ENCODE data around the gene OTOP1. TPM values are rescaled to one million over a fixed set of nuclear protein-coding genes. Genes with fewer than 3 reads are reported as not detected.

OTOP1 gene
- polyA plus RNA-seq, 1 donor from 2014 or later: 0.16 TPM

- H3K36me3 ChIP-seq (ENCODE audit: insufficient read depth, low read length): no peaks in the 10 kb centered on the region
- H3K4me2 ChIP-seq (ENCODE audit: low read length): no peak overlapping the region
- no peak overlapping the region for H3K4me3 ChIP-seq (ENCODE audit: low read length)
- H3K9ac ChIP-seq (ENCODE audit: low read length): no peak overlapping the region
- H3F3A ChIP-seq (ENCODE audit: insufficient read depth, low read length, poor library complexity, severe bottlenecking): no peaks in the 10 kb centered on the region
- peaks cover 52% of the 10 kb centered on the region for H3K27me3 ChIP-seq (ENCODE audit: insufficient read depth, low read depth, low read length)
- H2AFZ ChIP-seq (ENCODE audit: low read depth, low read length): no peak overlapping the region
- no peaks in the 10 kb centered on the region for H4K20me1 ChIP-seq (ENCODE audit: insufficient read depth)
- TF ChIP-seq EP300 (conservative IDR thresholded peaks at IDR 0.05; ENCODE audit: poor library complexity, severe bottlenecking) (no peak), MXI1 (conservative IDR thresholded peaks at IDR 0.05; ENCODE audit: poor library complexity, severe bottlenecking) (no peak)
- no peaks in the 10 kb centered on the region for H3K9me2 ChIP-seq (ENCODE audit: insufficient read depth, low read length)
- no peak overlapping the region for H3K27ac ChIP-seq (ENCODE audit: low read length)
- H3K79me2 ChIP-seq (replicated peaks; ENCODE audit: insufficient read depth, low read length): no peaks in the 10 kb centered on the region
- H3K9me3 ChIP-seq (ENCODE audit: low read length): no peaks in the 10 kb centered on the region
Measured at GRCh38 chr4:4227510-4228355, 1.0 kb upstream of the OTOP1 start.

- H3K9ac ChIP-seq (ENCODE audit: low read length): no peak overlapping the region
- no peak overlapping the region for H2AFZ ChIP-seq (ENCODE audit: low read depth, low read length)
- H4K20me1 ChIP-seq (ENCODE audit: insufficient read depth): no peaks in the 10 kb centered on the region
- H3F3A ChIP-seq (ENCODE audit: insufficient read depth, low read length, poor library complexity, severe bottlenecking): no peaks in the 10 kb centered on the region
- no peaks in the 10 kb centered on the region for H3K9me3 ChIP-seq (ENCODE audit: low read length)
- H3K9me2 ChIP-seq (ENCODE audit: insufficient read depth, low read length): no peaks in the 10 kb centered on the region
- H3K27me3 ChIP-seq (ENCODE audit: insufficient read depth, low read depth, low read length): peaks cover 55% of the 10 kb centered on the region
- TF ChIP-seq TAF1 (IDR thresholded peaks at IDR 0.05; ENCODE audit: low read depth) (no peak), EP300 (conservative IDR thresholded peaks at IDR 0.05; ENCODE audit: poor library complexity, severe bottlenecking) (no peak), MXI1 (conservative IDR thresholded peaks at IDR 0.05; ENCODE audit: poor library complexity, severe bottlenecking) (no peak), EZH2 (IDR thresholded peaks at IDR 0.05; ENCODE audit: borderline replicate concordance, insufficient read depth, low read length, poor library complexity, severe bottlenecking) (no peak), RAD21 (conservative IDR thresholded peaks at IDR 0.05) (no peak), SMC3 (conservative IDR thresholded peaks at IDR 0.05; ENCODE audit: poor library complexity) (no peak)
- TF ChIP-seq, protein P1, sequence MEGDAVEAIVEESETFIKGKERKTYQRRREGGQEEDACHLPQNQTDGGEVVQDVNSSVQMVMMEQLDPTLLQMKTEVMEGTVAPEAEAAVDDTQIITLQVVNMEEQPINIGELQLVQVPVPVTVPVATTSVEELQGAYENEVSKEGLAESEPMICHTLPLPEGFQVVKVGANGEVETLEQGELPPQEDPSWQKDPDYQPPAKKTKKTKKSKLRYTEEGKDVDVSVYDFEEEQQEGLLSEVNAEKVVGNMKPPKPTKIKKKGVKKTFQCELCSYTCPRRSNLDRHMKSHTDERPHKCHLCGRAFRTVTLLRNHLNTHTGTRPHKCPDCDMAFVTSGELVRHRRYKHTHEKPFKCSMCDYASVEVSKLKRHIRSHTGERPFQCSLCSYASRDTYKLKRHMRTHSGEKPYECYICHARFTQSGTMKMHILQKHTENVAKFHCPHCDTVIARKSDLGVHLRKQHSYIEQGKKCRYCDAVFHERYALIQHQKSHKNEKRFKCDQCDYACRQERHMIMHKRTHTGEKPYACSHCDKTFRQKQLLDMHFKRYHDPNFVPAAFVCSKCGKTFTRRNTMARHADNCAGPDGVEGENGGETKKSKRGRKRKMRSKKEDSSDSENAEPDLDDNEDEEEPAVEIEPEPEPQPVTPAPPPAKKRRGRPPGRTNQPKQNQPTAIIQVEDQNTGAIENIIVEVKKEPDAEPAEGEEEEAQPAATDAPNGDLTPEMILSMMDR (IDR thresholded peaks at IDR 0.05; ENCODE audit: poor library complexity, severe bottlenecking): no peak
- TF ChIP-seq, protein P2, sequence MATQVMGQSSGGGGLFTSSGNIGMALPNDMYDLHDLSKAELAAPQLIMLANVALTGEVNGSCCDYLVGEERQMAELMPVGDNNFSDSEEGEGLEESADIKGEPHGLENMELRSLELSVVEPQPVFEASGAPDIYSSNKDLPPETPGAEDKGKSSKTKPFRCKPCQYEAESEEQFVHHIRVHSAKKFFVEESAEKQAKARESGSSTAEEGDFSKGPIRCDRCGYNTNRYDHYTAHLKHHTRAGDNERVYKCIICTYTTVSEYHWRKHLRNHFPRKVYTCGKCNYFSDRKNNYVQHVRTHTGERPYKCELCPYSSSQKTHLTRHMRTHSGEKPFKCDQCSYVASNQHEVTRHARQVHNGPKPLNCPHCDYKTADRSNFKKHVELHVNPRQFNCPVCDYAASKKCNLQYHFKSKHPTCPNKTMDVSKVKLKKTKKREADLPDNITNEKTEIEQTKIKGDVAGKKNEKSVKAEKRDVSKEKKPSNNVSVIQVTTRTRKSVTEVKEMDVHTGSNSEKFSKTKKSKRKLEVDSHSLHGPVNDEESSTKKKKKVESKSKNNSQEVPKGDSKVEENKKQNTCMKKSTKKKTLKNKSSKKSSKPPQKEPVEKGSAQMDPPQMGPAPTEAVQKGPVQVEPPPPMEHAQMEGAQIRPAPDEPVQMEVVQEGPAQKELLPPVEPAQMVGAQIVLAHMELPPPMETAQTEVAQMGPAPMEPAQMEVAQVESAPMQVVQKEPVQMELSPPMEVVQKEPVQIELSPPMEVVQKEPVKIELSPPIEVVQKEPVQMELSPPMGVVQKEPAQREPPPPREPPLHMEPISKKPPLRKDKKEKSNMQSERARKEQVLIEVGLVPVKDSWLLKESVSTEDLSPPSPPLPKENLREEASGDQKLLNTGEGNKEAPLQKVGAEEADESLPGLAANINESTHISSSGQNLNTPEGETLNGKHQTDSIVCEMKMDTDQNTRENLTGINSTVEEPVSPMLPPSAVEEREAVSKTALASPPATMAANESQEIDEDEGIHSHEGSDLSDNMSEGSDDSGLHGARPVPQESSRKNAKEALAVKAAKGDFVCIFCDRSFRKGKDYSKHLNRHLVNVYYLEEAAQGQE (IDR thresholded peaks at IDR 0.05; ENCODE audit: borderline replicate concordance): no peak
- H3K36me3 ChIP-seq (ENCODE audit: insufficient read depth, low read length): no peaks in the 10 kb centered on the region
- H3K4me3 ChIP-seq (ENCODE audit: low read length): peak overlapping the region; percentile 56
- no peak overlapping the region for H3K4me2 ChIP-seq (ENCODE audit: low read length)
- no peaks in the 10 kb centered on the region for H3K79me2 ChIP-seq (replicated peaks; ENCODE audit: insufficient read depth, low read length)
- H3K27ac ChIP-seq (ENCODE audit: low read length): no peak overlapping the region
Measured at GRCh38 chr4:4225915-4226605, 669 bp downstream of the OTOP1 start.

All from neural cell (in vitro differentiated cells).